GM23338 (cell line): Measurements from ENCODE around the gene KDM7A. TPM values are rescaled to one million over a fixed set of nuclear protein-coding genes. Genes with fewer than 3 reads are reported as not detected.

Source experiments
- ATAC-seq: fragments of 200-7000 bp; cut with Tn5 transposase; 3 replicates; pipeline ENCODE4 v1.9.1; 2020
- DNase-seq: peaks from one replicate; pipeline ENCODE4 v3.0.0-alpha.2; 2015; ENCODE audit warnings: low spot score
- H2AFZ ChIP-seq: fragments of 200-600 bp; sonication (generic); 2 replicates; pipeline ENCODE4 v1.8.0; 2016; ENCODE audit warnings: antibody characterized with exemption, mild to moderate bottlenecking, moderate library complexity
- H3F3A ChIP-seq: fragments of 200-600 bp; sonication (generic); replicated peaks from 2 replicates; pipeline ENCODE4 v1.8.0; 2017; ENCODE audit warnings: antibody characterized with exemption, mixed run types, low read depth
- H3K27ac ChIP-seq: fragments of 200-600 bp; sonication (generic); 2 replicates; pipeline ENCODE4 v1.6.1; 2016; ENCODE audit warnings: low read depth
- H3K27me3 ChIP-seq: fragments of 200-600 bp; sonication (generic); 2 replicates; pipeline ENCODE4 v1.8.0; 2016; ENCODE audit warnings: mild to moderate bottlenecking, mixed run types, moderate library complexity; ENCODE audit not compliant: insufficient read depth
- H3K36me3 ChIP-seq: fragments of 200-600 bp; sonication (generic); 2 replicates; pipeline ENCODE4 v1.8.0; 2016; ENCODE audit warnings: mild to moderate bottlenecking; ENCODE audit not compliant: insufficient read depth
- H3K4me1 ChIP-seq: fragments of 200-600 bp; sonication (generic); 2 replicates; pipeline ENCODE4 v1.8.0; 2016; ENCODE audit warnings: mild to moderate bottlenecking, moderate library complexity; ENCODE audit not compliant: insufficient read depth
- H3K4me2 ChIP-seq: fragments of 200-600 bp; sonication (generic); 2 replicates; pipeline ENCODE4 v1.7.1; 2017; ENCODE audit warnings: mixed run types
- H3K4me3 ChIP-seq: fragments of 200-600 bp; sonication (generic); 2 replicates; pipeline ENCODE4 v1.6.1; 2016; ENCODE audit warnings: mixed run types
- H3K79me2 ChIP-seq: fragments of 200-600 bp; sonication (generic); replicated peaks from 2 replicates; pipeline ENCODE4 v1.8.0; 2017; ENCODE audit warnings: mild to moderate bottlenecking; ENCODE audit not compliant: insufficient read depth
- H3K9me2 ChIP-seq: fragments of 200-600 bp; sonication (generic); 2 replicates; pipeline ENCODE4 v1.8.0; 2017; ENCODE audit not compliant: insufficient read depth
- H4K20me1 ChIP-seq: fragments of 200-600 bp; sonication (generic); replicated peaks from 2 replicates; pipeline ENCODE4 v1.8.0; 2017; ENCODE audit warnings: mild to moderate bottlenecking; ENCODE audit not compliant: insufficient read depth
- H3K27ac Mint-ChIP-seq: 2 replicates; pipeline ENCODE4 v1.8.0; 2020; ENCODE audit warnings: inconsistent platforms, mild to moderate bottlenecking, moderate library complexity, mixed read lengths
- H3K27me3 Mint-ChIP-seq: 3 replicates; pipeline ENCODE4 v1.8.0; 2022; ENCODE audit warnings: low read depth, mild to moderate bottlenecking, moderate library complexity, mixed read lengths, inconsistent platforms; ENCODE audit not compliant: insufficient read depth, poor library complexity
- H3K36me3 Mint-ChIP-seq: 3 replicates; pipeline ENCODE4 v1.8.0; 2021; ENCODE audit warnings: low read depth, mild to moderate bottlenecking, inconsistent platforms, moderate library complexity, mixed read lengths
- H3K4me1 Mint-ChIP-seq: 3 replicates; pipeline ENCODE4 v1.8.0; 2020; ENCODE audit warnings: mild to moderate bottlenecking, inconsistent platforms, mixed read lengths
- H3K4me3 Mint-ChIP-seq: 3 replicates; pipeline ENCODE4 v1.8.0; 2021; ENCODE audit warnings: moderate library complexity, mild to moderate bottlenecking, inconsistent platforms, mixed read lengths
- H3K9me3 Mint-ChIP-seq: 3 replicates; pipeline ENCODE4 v1.8.0; 2020; ENCODE audit warnings: moderate library complexity, mild to moderate bottlenecking, inconsistent platforms, mixed read lengths
- CREB1 ChIP-seq: fragments of 250-450 bp; sonication (Bioruptor Pico); IDR thresholded peaks from 2 replicates; pipeline ENCODE4 v1.5.0; 2020; ENCODE audit warnings: low read depth, mild to moderate bottlenecking, moderate library complexity
- CTCF ChIP-seq, 2 experiments: fragments of 200-600 bp in 1 of 2; sonication (generic) in 1 of 2; conservative IDR thresholded peaks; 2 replicates each; pipeline versions ENCODE4 v1.5.1 to v1.6.1; 2016 to 2017; ENCODE audit warnings: antibody characterized with exemption in 2 of 2, low read depth in 2 of 2, mild to moderate bottlenecking in 2 of 2, moderate library complexity in 1 of 2
- ETS1 ChIP-seq: IDR thresholded peaks from 2 replicates; pipeline ENCODE4 v1.6.1; 2016; ENCODE audit warnings: antibody characterized with exemption
- EZH2 ChIP-seq: fragments of 200-600 bp; sonication (generic); IDR thresholded peaks from one replicate; pipeline ENCODE4 v1.8.0; 2017; ENCODE audit warnings: antibody characterized with exemption, mild to moderate bottlenecking, low read depth; ENCODE audit not compliant: unreplicated experiment
- EZH2phosphoT487 ChIP-seq: fragments of 200-600 bp; sonication (generic); IDR thresholded peaks from one replicate; pipeline ENCODE4 v1.8.1; 2018; ENCODE audit warnings: antibody characterized with exemption; ENCODE audit not compliant: unreplicated experiment
- JUNB ChIP-seq: IDR thresholded peaks from one replicate; pipeline ENCODE4 v1.6.1; 2016; ENCODE audit warnings: antibody characterized with exemption; ENCODE audit not compliant: unreplicated experiment
- NANOG ChIP-seq: IDR thresholded peaks from 2 replicates; pipeline ENCODE4 v1.6.1; 2016; ENCODE audit warnings: antibody characterized with exemption, borderline replicate concordance
- POLR2AphosphoS5 ChIP-seq: IDR thresholded peaks from 2 replicates; pipeline ENCODE4 v1.6.1; 2016; ENCODE audit warnings: antibody characterized with exemption, low read depth
- REST ChIP-seq: IDR thresholded peaks from one replicate; pipeline ENCODE4 v1.6.1; 2018; ENCODE audit warnings: antibody characterized with exemption; ENCODE audit not compliant: unreplicated experiment
- STAT1 ChIP-seq: IDR thresholded peaks from one replicate; pipeline ENCODE4 v1.6.1; 2016; ENCODE audit warnings: antibody characterized with exemption; ENCODE audit not compliant: unreplicated experiment
- ZNF114 ChIP-seq: fragments of 250-450 bp; sonication (Bioruptor Pico); IDR thresholded peaks from 2 replicates; pipeline ENCODE4 v1.5.0; 2020; ENCODE audit warnings: mild to moderate bottlenecking, moderate library complexity
- ZNF331 ChIP-seq: fragments of 250-450 bp; sonication (Bioruptor Pico); IDR thresholded peaks from 2 replicates; pipeline ENCODE4 v1.5.0; 2020; ENCODE audit warnings: low read depth, mild to moderate bottlenecking, moderate library complexity
- ZNF462 ChIP-seq: fragments of 250-450 bp; sonication (Bioruptor Pico); IDR thresholded peaks from 2 replicates; pipeline ENCODE4 v1.5.0; 2020; ENCODE audit warnings: mild to moderate bottlenecking, moderate library complexity
- polyA plus RNA-seq: library from polyadenylated mRNA; unstranded; fragments of >200 nt; fragmentation: Nextera tagmentation; extraction: Ambion mirVana; gene quantifications from 2 replicates; pipeline ENCODE4 v1.2.1, GENCODE V29; 2016
- total RNA-seq: library from RNA; depleted of rRNA; stranded (reverse); fragments of >200 nt; shearing (Covaris generic); gene quantifications from 2 replicates; pipeline ENCODE4 v1.2.3, GENCODE V29; 2014

KDM7A gene
- total and polyA plus RNA-seq, 2 experiments from 2014 or later, result 2.3 to 10.8 TPM

- no peaks in the 10 kb centered on the region for H3F3A ChIP-seq
- H3K27ac Mint-ChIP-seq, result no peak overlapping the region
Observed at GRCh38 chr7:140153666-140154161, 23.1 kb downstream of the KDM7A start.

More at GRCh38 chr7:140153666-140154161, 23.1 kb downstream of the KDM7A start:
- Histone ChIP-seq H3K36me3 (no peaks in the 10 kb centered on the region), H3K27me3 (no peaks in the 10 kb centered on the region), H3K9me2 (no peaks in the 10 kb centered on the region), H2AFZ (no peak overlapping the region), H3K79me2 (peaks cover 35% of the 10 kb centered on the region), H3K27ac (no peak overlapping the region), H4K20me1 (peaks cover 6% of the 10 kb centered on the region; the same call in 1 of the 2 replicates), H3K4me2 (no peak overlapping the region), H3K4me1 (no peaks in the 10 kb centered on the region; the same call in 1 of the 2 replicates), H3K4me3 (no peak overlapping the region)
- no peak for DNase-seq
- Mint-ChIP-seq H3K4me1 (peaks cover 15% of the 10 kb centered on the region), H3K36me3 (no peaks in the 10 kb centered on the region), H3K9me3 (no peaks in the 10 kb centered on the region), H3K4me3 (no peak overlapping the region), H3K27me3 (no peaks in the 10 kb centered on the region)
- ATAC-seq, result no peak
- TF ChIP-seq STAT1, result no peak
- no peak for TF ChIP-seq ZNF462 (CRISPR knock-in tag)
- no peak for TF ChIP-seq REST
- TF ChIP-seq POLR2AphosphoS5, result no peak
- TF ChIP-seq EZH2phosphoT487, result no peak
- no peak for TF ChIP-seq ZNF114
- no peak for TF ChIP-seq NANOG
- no peak for TF ChIP-seq JUNB
- TF ChIP-seq ZNF331, result no peak
- TF ChIP-seq CTCF (conservative IDR thresholded peaks at IDR 0.05; ENCODE audit: low read depth in 2 of 2), result no peak
- TF ChIP-seq ETS1, result no peak
- TF ChIP-seq EZH2, result no peak
- no peak for TF ChIP-seq CREB1 (CRISPR knock-in tag)
